BE2C (cell line): ENCODE measurements around the gene MMUT.
A peak's percentile ranks its signal among the peaks of the same experiment; 100 is the strongest.

Source experiments
- DNase-seq: peaks from one replicate; pipeline ENCODE4 v3.0.0-alpha.2; 2020
- H3K27me3 ChIP-seq: fragments of 250-450 bp; sonication (Bioruptor Pico); 2 replicates; pipeline ENCODE4 v1.5.1; 2020; ENCODE audit warnings: mild to moderate bottlenecking
- H3K36me3 ChIP-seq: fragments of 250-450 bp; sonication (Bioruptor Pico); 2 replicates; pipeline ENCODE4 v1.5.1; 2020; ENCODE audit warnings: mild to moderate bottlenecking
- H3K4me1 ChIP-seq: fragments of 250-450 bp; sonication (Bioruptor Pico); 2 replicates; pipeline ENCODE4 v1.5.1; 2020
- H3K4me3 ChIP-seq: 2 replicates; pipeline ENCODE4 v1.5.1; 2011; ENCODE audit warnings: low read depth, low read length
- H3K9me3 ChIP-seq: fragments of 250-450 bp; sonication (Bioruptor Pico); 2 replicates; pipeline ENCODE4 v1.5.1; 2020
- CTCF ChIP-seq: IDR thresholded peaks from 2 replicates; pipeline ENCODE4 v1.5.1; 2012; ENCODE audit warnings: mild to moderate bottlenecking, low read depth, low read length

MMUT gene

GRCh38 chr6:49430866-49431265 is 32.2 kb downstream of the MMUT start:
- Histone ChIP-seq H3K4me3 (no peak overlapping the region), H3K36me3 (no peaks in the 10 kb centered on the region)

GRCh38 chr6:49430187-49430586 is 32.9 kb downstream of the MMUT start:
- no peak overlapping the region for H3K4me3 ChIP-seq
- H3K36me3 ChIP-seq = no peaks in the 10 kb centered on the region
- no peak for DNase-seq
- TF ChIP-seq CTCF = no peak
- H3K4me1 ChIP-seq = no peaks in the 10 kb centered on the region
- no peaks in the 10 kb centered on the region for H3K27me3 ChIP-seq
- peaks cover 3% of the 10 kb centered on the region; the same call in 1 of the 2 replicates for H3K9me3 ChIP-seq

More at GRCh38 chr6:49430866-49431265, 32.2 kb downstream of the MMUT start:
- Histone ChIP-seq H3K27me3 (no peaks in the 10 kb centered on the region), H3K4me1 (no peaks in the 10 kb centered on the region), H3K9me3 (peaks cover 3% of the 10 kb centered on the region; the same call in 1 of the 2 replicates)
- TF ChIP-seq CTCF = no peak
- no peak for DNase-seq

GRCh38 chr6:49423817-49424216 is 39.2 kb downstream of the MMUT start:
- no peak for DNase-seq
- H3K27me3 ChIP-seq = no peaks in the 10 kb centered on the region
- H3K9me3 ChIP-seq = peaks cover 2% of the 10 kb centered on the region; the same call in 1 of the 2 replicates
- peaks cover 9% of the 10 kb centered on the region; the same call in 1 of the 2 replicates for H3K4me1 ChIP-seq
- H3K4me3 ChIP-seq = no peak overlapping the region
- H3K36me3 ChIP-seq = no peaks in the 10 kb centered on the region
- TF ChIP-seq CTCF = peak; percentile 42

- DNase-seq = no peak
- H3K27me3 ChIP-seq = no peaks in the 10 kb centered on the region
- no peak for TF ChIP-seq CTCF
Measured at GRCh38 chr6:49416195-49416594, 46.9 kb downstream of the MMUT start.

GRCh38 chr6:49415358-49415757 is 47.7 kb downstream of the MMUT start:
- H3K27me3 ChIP-seq = no peaks in the 10 kb centered on the region
- no peak overlapping the region for H3K4me3 ChIP-seq
- TF ChIP-seq CTCF = no peak
- no peaks in the 10 kb centered on the region for H3K9me3 ChIP-seq
- no peaks in the 10 kb centered on the region for H3K4me1 ChIP-seq
- no peak for DNase-seq
- H3K36me3 ChIP-seq = no peaks in the 10 kb centered on the region

More at GRCh38 chr6:49416195-49416594, 46.9 kb downstream of the MMUT start:
- H3K9me3 ChIP-seq = no peaks in the 10 kb centered on the region
- H3K36me3 ChIP-seq = no peaks in the 10 kb centered on the region
- no peak overlapping the region for H3K4me3 ChIP-seq
- no peaks in the 10 kb centered on the region for H3K4me1 ChIP-seq

GRCh38 chr6:49410564-49410963 is 52.5 kb downstream of the MMUT start:
- H3K9me3 ChIP-seq = no peaks in the 10 kb centered on the region
- peak overlapping the region; percentile 25; the same call in 1 of the 2 replicates for H3K4me3 ChIP-seq
- no peaks in the 10 kb centered on the region for H3K36me3 ChIP-seq
- H3K4me1 ChIP-seq = no peaks in the 10 kb centered on the region
- DNase-seq = no peak
- no peaks in the 10 kb centered on the region for H3K27me3 ChIP-seq
- no peak for TF ChIP-seq CTCF
